ENCODE results near the gene TAC3. TPM values are rescaled to one million over a fixed set of nuclear protein-coding genes. Genes with fewer than 3 reads are reported as not detected.

Gene TAC3
- total RNA-seq, 1 experiment from 2014 or later, result not detected

DNA sequence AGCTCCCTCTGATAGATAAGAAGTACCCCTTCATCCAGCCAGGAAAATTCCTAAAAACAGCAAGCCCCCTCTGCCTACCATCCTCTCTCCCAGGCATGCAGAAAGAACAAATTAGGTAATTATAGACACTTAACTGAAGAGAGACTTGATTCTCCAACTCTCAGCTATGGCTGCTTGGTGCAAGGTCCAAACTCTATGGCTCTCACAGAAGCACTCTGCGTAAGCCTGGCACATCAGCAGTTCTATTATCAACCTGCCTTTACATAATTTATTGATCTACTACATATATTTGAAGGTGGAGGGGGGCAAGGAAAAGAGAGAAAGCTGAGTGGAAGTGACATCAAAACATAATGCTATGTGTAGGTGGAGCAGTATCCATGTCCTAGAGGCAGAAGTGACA, 34.7 kb upstream of the TAC3 start:
- no peak for ATAC-seq
- no peak overlapping the region for H3K4me2 ChIP-seq (ENCODE audit: low read length)
- no peaks in the 10 kb centered on the region for H3K79me2 ChIP-seq (ENCODE audit: low read length)
- no peaks in the 10 kb centered on the region for H3K9me2 ChIP-seq (replicated peaks; ENCODE audit: low read length)
- H3F3A ChIP-seq (ENCODE audit: low read length, unreplicated experiment), result no peaks in the 10 kb centered on the region
- H3K36me3 ChIP-seq (ENCODE audit: low read depth, low read length), result no peaks in the 10 kb centered on the region
- H3K27ac ChIP-seq (ENCODE audit: low read length), result no peak overlapping the region
- TF ChIP-seq EZH2phosphoT487 (IDR thresholded peaks at IDR 0.05; ENCODE audit: borderline replicate concordance, low read length) (no peak), EZH2 (IDR thresholded peaks at IDR 0.05; ENCODE audit: low read length, unreplicated experiment) (no peak)
- TF ChIP-seq, protein P1, sequence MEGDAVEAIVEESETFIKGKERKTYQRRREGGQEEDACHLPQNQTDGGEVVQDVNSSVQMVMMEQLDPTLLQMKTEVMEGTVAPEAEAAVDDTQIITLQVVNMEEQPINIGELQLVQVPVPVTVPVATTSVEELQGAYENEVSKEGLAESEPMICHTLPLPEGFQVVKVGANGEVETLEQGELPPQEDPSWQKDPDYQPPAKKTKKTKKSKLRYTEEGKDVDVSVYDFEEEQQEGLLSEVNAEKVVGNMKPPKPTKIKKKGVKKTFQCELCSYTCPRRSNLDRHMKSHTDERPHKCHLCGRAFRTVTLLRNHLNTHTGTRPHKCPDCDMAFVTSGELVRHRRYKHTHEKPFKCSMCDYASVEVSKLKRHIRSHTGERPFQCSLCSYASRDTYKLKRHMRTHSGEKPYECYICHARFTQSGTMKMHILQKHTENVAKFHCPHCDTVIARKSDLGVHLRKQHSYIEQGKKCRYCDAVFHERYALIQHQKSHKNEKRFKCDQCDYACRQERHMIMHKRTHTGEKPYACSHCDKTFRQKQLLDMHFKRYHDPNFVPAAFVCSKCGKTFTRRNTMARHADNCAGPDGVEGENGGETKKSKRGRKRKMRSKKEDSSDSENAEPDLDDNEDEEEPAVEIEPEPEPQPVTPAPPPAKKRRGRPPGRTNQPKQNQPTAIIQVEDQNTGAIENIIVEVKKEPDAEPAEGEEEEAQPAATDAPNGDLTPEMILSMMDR (conservative IDR thresholded peaks at IDR 0.05; ENCODE audit: low read depth, low read length), result no peak
- DNase-seq, result no peak
- H4K20me1 ChIP-seq (ENCODE audit: low read length), result no peaks in the 10 kb centered on the region
- intact Hi-C loops (cut with micrococcal nuclease), result no loop called here
- CTCF ChIA-PET, result no interaction called here
- POLR2A ChIA-PET (ENCODE audit: unreplicated experiment), result no interaction called here
- no peaks in the 10 kb centered on the region for H3K4me1 ChIP-seq (ENCODE audit: insufficient read depth, low read length)
- no peak overlapping the region for H3K9ac ChIP-seq (ENCODE audit: low read length)
- peaks cover 13% of the 10 kb centered on the region; the same call in 1 of the 2 replicates for H3K27me3 ChIP-seq (ENCODE audit: low read length)
- no peaks in the 10 kb centered on the region for H3K9me3 ChIP-seq (ENCODE audit: low read length)
- BruUV-seq (replicated peaks), result no TSS peak
- H3K4me3 ChIP-seq (ENCODE audit: low read length), result no peak overlapping the region
- H2AFZ ChIP-seq (ENCODE audit: low read length), result no peak overlapping the region

DNA sequence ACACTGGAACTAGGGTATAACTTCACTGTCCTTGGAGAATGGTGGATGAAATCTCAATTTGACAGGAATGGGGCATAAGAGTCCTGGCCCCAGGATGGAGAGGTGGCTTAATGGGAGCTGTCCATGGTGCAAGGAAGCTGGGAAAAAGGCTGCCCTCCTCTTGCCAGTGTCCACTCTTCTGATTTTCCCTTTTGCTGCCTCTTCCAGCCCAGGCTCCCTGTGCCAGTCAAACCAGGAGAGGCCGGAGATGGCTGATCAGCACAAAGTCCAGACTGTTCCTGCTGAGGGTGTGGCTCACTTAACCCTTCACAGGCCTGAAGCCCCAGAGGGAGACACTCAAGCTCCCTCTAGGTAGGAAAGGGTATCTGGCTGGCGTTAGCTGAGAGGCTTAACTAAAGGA, 33.6 kb upstream of the TAC3 start, which contains the start of gene MYO1A:
Gene MYO1A, minus strand, starts transcription at position 240 of the 400 bp plus-strand sequence. CDS start 1,806 bp downstream, outside the sequence.
- ATAC-seq, result no peak
- no peak for DNase-seq
- no peaks in the 10 kb centered on the region for H3K4me1 ChIP-seq (ENCODE audit: insufficient read depth, low read length)
- H3K79me2 ChIP-seq (ENCODE audit: low read length), result no peaks in the 10 kb centered on the region
- peaks cover 21% of the 10 kb centered on the region; the same call in 1 of the 2 replicates for H3K27me3 ChIP-seq (ENCODE audit: low read length)
- intact Hi-C loops (cut with micrococcal nuclease), result no loop called here
- no peak within 1 kb of the TSS for H3K9ac ChIP-seq (ENCODE audit: low read length)
- no peak for TF ChIP-seq EZH2phosphoT487 (IDR thresholded peaks at IDR 0.05; ENCODE audit: borderline replicate concordance, low read length)
- no peaks in the 10 kb centered on the region for H3K36me3 ChIP-seq (ENCODE audit: low read depth, low read length)
- H3K9me3 ChIP-seq (ENCODE audit: low read length), result no peaks in the 10 kb centered on the region
- no peak within 1 kb of the TSS for H3K4me3 ChIP-seq (ENCODE audit: low read length)
- ChIA-PET POLR2A (ENCODE audit: unreplicated experiment) (no interaction called here), CTCF (no interaction called here)
- H3K27ac ChIP-seq (ENCODE audit: low read length), result no peak within 1 kb of the TSS
- no TSS peak for BruUV-seq (replicated peaks)
- no peaks in the 10 kb centered on the region for H3F3A ChIP-seq (ENCODE audit: low read length, unreplicated experiment)
- H2AFZ ChIP-seq (ENCODE audit: low read length), result no peak within 1 kb of the TSS
- H3K4me2 ChIP-seq (ENCODE audit: low read length), result no peak within 1 kb of the TSS
- H3K9me2 ChIP-seq (replicated peaks; ENCODE audit: low read length), result no peaks in the 10 kb centered on the region
- H4K20me1 ChIP-seq (ENCODE audit: low read length), result no peaks in the 10 kb centered on the region

DNA sequence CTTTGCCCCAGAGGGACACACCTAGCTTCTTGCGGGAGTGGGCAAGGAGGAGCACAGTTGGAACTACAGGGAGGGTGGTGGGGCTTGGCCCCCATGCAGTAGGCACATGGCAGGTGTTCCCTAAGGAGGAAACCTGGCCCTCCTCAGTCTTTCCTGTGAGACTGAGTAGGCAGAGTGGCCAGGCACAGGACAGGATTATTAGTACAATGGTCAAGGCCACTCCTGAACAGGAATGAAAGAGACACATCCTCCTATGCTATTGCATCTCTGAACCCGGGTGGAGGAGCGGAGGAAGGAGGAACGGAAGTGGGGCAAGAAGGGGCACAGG, 32.8 kb upstream of the TAC3 start:
- no peak overlapping the region for H2AFZ ChIP-seq (ENCODE audit: low read length)
- POLR2A ChIA-PET (ENCODE audit: unreplicated experiment), result no interaction called here
- H3F3A ChIP-seq (ENCODE audit: low read length, unreplicated experiment), result no peaks in the 10 kb centered on the region
- no peaks in the 10 kb centered on the region for H3K9me3 ChIP-seq (ENCODE audit: low read length)
- H3K27ac ChIP-seq (ENCODE audit: low read length), result no peak overlapping the region
- H3K9me2 ChIP-seq (replicated peaks; ENCODE audit: low read length), result no peaks in the 10 kb centered on the region
- TF ChIP-seq EZH2phosphoT487 (IDR thresholded peaks at IDR 0.05; ENCODE audit: borderline replicate concordance, low read length) (no peak), EZH2 (IDR thresholded peaks at IDR 0.05; ENCODE audit: low read length, unreplicated experiment) (no peak)
- TF ChIP-seq, protein P1 (conservative IDR thresholded peaks at IDR 0.05; ENCODE audit: low read depth, low read length), result no peak
- intact Hi-C loops (cut with micrococcal nuclease), result no loop called here
- H4K20me1 ChIP-seq (ENCODE audit: low read length), result no peaks in the 10 kb centered on the region
- CTCF ChIA-PET, result interaction anchor here (0.5 kb wide), 1 partner anchor 16 kb away, joined by 3 read pairs; no protein-coding TSS in a partner anchor
- peaks cover 21% of the 10 kb centered on the region; the same call in 1 of the 2 replicates for H3K27me3 ChIP-seq (ENCODE audit: low read length)
- no TSS peak for BruUV-seq (replicated peaks)
- no peak overlapping the region for H3K4me2 ChIP-seq (ENCODE audit: low read length)
- DNase-seq, result no peak
- H3K9ac ChIP-seq (ENCODE audit: low read length), result no peak overlapping the region
- H3K4me1 ChIP-seq (ENCODE audit: insufficient read depth, low read length), result no peaks in the 10 kb centered on the region
- H3K4me3 ChIP-seq (ENCODE audit: low read length), result no peak overlapping the region
- H3K79me2 ChIP-seq (ENCODE audit: low read length), result no peaks in the 10 kb centered on the region
- no peaks in the 10 kb centered on the region for H3K36me3 ChIP-seq (ENCODE audit: low read depth, low read length)
- no peak for ATAC-seq
